ENCODE measurements around the gene PIK3R2. TPM values are rescaled to one million over a fixed set of nuclear protein-coding genes. Genes with fewer than 3 reads are reported as not detected.
A peak's percentile ranks its signal among the peaks of the same experiment; 100 is the strongest.

The PIK3R2 gene
- total and polyA plus RNA-seq, 2 of the 13 experiments (the other 11 are each of a cell fraction or from before 2014, with no cell fraction given) = 18.6 to 25.3 TPM

GRCh38 chr19:18109341-18109732 lies 43.6 kb upstream of the PIK3R2 start (continued):
- TF ChIP-seq, protein P1, sequence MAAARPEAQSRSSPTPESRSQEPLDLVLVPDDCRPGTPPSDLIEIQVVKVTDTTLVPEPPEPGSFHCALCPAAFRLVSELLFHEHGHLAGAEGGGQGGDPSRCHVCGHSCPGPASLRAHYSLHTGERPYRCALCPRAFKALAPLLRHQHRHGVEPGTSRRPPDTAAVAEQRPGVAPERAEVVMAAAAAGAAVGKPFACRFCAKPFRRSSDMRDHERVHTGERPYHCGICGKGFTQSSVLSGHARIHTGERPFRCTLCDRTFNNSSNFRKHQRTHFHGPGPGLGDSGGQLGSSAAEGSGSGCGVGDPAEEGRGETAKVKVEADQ (CRISPR knock-in tag; IDR thresholded peaks at IDR 0.05; ENCODE audit: borderline replicate concordance) = no peak
- no peak for TF ChIP-seq PHB2 (IDR thresholded peaks at IDR 0.05; ENCODE audit: partially characterized antibody)
- peak; percentile 58; the same call in 1 of the 2 replicates for TF ChIP-seq PHF21A (CRISPR knock-in tag; IDR thresholded peaks at IDR 0.05)
- TF ChIP-seq ZNF891 (CRISPR knock-in tag; IDR thresholded peaks at IDR 0.05) = no peak
- no peak for TF ChIP-seq ZNF256 (CRISPR knock-in tag; conservative IDR thresholded peaks at IDR 0.05)
- TF ChIP-seq FOXJ3 (CRISPR knock-in tag; IDR thresholded peaks at IDR 0.05; ENCODE audit: borderline replicate concordance) = no peak
- TF ChIP-seq MXD4 (CRISPR knock-in tag; IDR thresholded peaks at IDR 0.05) = no peak
- TF ChIP-seq FUBP1 (CRISPR knock-in tag; IDR thresholded peaks at IDR 0.05; ENCODE audit: borderline replicate concordance) = no peak
- TF ChIP-seq, protein P2, sequence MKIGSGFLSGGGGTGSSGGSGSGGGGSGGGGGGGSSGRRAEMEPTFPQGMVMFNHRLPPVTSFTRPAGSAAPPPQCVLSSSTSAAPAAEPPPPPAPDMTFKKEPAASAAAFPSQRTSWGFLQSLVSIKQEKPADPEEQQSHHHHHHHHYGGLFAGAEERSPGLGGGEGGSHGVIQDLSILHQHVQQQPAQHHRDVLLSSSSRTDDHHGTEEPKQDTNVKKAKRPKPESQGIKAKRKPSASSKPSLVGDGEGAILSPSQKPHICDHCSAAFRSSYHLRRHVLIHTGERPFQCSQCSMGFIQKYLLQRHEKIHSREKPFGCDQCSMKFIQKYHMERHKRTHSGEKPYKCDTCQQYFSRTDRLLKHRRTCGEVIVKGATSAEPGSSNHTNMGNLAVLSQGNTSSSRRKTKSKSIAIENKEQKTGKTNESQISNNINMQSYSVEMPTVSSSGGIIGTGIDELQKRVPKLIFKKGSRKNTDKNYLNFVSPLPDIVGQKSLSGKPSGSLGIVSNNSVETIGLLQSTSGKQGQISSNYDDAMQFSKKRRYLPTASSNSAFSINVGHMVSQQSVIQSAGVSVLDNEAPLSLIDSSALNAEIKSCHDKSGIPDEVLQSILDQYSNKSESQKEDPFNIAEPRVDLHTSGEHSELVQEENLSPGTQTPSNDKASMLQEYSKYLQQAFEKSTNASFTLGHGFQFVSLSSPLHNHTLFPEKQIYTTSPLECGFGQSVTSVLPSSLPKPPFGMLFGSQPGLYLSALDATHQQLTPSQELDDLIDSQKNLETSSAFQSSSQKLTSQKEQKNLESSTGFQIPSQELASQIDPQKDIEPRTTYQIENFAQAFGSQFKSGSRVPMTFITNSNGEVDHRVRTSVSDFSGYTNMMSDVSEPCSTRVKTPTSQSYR (CRISPR knock-in tag; IDR thresholded peaks at IDR 0.05; ENCODE audit: borderline replicate concordance) = no peak
- no peak for TF ChIP-seq FOXO4 (CRISPR knock-in tag; conservative IDR thresholded peaks at IDR 0.05)
- TF ChIP-seq, protein P3, sequence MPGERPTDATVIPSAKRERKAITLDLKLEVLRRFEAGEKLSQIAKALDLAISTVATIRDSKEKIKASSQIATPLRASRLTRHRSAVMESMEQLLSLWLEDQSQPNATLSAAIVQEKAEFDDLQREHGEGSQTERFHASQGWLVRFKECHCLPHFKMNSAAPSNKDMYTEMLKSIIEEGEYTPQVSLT (CRISPR knock-in tag; IDR thresholded peaks at IDR 0.05; ENCODE audit: borderline replicate concordance, low read depth) = no peak
- no peak; the same call in 1 of the 2 replicates for TF ChIP-seq JDP2 (CRISPR knock-in tag; IDR thresholded peaks at IDR 0.05; ENCODE audit: borderline replicate concordance)
- no peak for TF ChIP-seq SOX6 (IDR thresholded peaks at IDR 0.05)
- TF ChIP-seq SOX6 (CRISPR knock-in tag; IDR thresholded peaks at IDR 0.05) = peak; percentile 70
- no peak for TF ChIP-seq MAFF (IDR thresholded peaks at IDR 0.05; ENCODE audit: low read depth, low read length)
- TF ChIP-seq SRSF1 (optimal IDR thresholded peaks at IDR 0.05; ENCODE audit: low read depth, low read length) = peak; percentile 77
- TF ChIP-seq ZNF382 (CRISPR knock-in tag; IDR thresholded peaks at IDR 0.05; ENCODE audit: borderline replicate concordance) = no peak
- 0 out of 2 replicates have a peak, but pooled peaks have one; percentile 53 for TF ChIP-seq TBX3 (IDR thresholded peaks at IDR 0.05; ENCODE audit: borderline replicate concordance)
- TF ChIP-seq JUN (CRISPR knock-in tag; IDR thresholded peaks at IDR 0.05) = no peak
- TF ChIP-seq ISL2 (CRISPR knock-in tag; IDR thresholded peaks at IDR 0.05) = no peak
